Cardiac muscle cell (in vitro differentiated cells and primary cell): Measurements from ENCODE around the gene DUXA. TPM values are rescaled to one million over a fixed set of nuclear protein-coding genes. Genes with fewer than 3 reads are reported as not detected.
"Not testable (repeated sequence)": the region's sequence is repeated elsewhere in the genome, so short reads cannot be mapped to it uniquely, and the experiment has no call there.

Experiments
- DNase-seq, 2 donors: peaks; one replicate each; pipeline versions ENCODE4 v3.0.0 to v3.0.0-alpha.2; 2010 to 2017; ENCODE audit warnings: low read depth in 1 of 2, low spot score in 1 of 2
- H3K27ac ChIP-seq: fragments of 200-600 bp; sonication (generic); 2 replicates; pipeline ENCODE4 v1.5.1; 2016
- H3K27me3 ChIP-seq: fragments of 200-600 bp; sonication (generic); 2 replicates; pipeline ENCODE4 v1.6.0; 2016; ENCODE audit warnings: control low read depth
- H3K36me3 ChIP-seq: fragments of 200-600 bp; sonication (generic); 2 replicates; pipeline ENCODE4 v1.5.1; 2016; ENCODE audit warnings: control low read depth
- H3K4me1 ChIP-seq: fragments of 200-600 bp; sonication (generic); 2 replicates; pipeline ENCODE4 v1.8.1; 2017; ENCODE audit warnings: low read depth, mild to moderate bottlenecking, mixed run types
- H3K4me3 ChIP-seq: fragments of 200-600 bp; sonication (generic); 2 replicates; pipeline ENCODE4 v1.5.1; 2016; ENCODE audit warnings: mild to moderate bottlenecking
- H3K9me3 ChIP-seq: fragments of 200-600 bp; sonication (generic); 2 replicates; pipeline ENCODE4 v1.5.1; 2017; ENCODE audit warnings: low read depth, mild to moderate bottlenecking, control low read depth
- polyA plus RNA-seq: library from polyadenylated mRNA; unstranded; fragments of >200 nt; fragmentation: Nextera tagmentation; extraction: Ambion mirVana; gene quantifications from 2 replicates; pipeline ENCODE4 v1.2.1, GENCODE V29; 2016
- total RNA-seq: library from RNA; depleted of rRNA; stranded (reverse); fragments of >200 nt; gene quantifications from 2 replicates; pipeline ENCODE4 v1.2.3, GENCODE V29; 2016
- TF ChIP-seq, protein P1 (sequence below): IDR thresholded peaks from 2 replicates; pipeline ENCODE4 v1.5.1; 2012; ENCODE audit warnings: low read depth, mild to moderate bottlenecking, low read length

Gene DUXA
- total and polyA plus RNA-seq, 2 experiments from 2014 or later: not detected

DNA sequence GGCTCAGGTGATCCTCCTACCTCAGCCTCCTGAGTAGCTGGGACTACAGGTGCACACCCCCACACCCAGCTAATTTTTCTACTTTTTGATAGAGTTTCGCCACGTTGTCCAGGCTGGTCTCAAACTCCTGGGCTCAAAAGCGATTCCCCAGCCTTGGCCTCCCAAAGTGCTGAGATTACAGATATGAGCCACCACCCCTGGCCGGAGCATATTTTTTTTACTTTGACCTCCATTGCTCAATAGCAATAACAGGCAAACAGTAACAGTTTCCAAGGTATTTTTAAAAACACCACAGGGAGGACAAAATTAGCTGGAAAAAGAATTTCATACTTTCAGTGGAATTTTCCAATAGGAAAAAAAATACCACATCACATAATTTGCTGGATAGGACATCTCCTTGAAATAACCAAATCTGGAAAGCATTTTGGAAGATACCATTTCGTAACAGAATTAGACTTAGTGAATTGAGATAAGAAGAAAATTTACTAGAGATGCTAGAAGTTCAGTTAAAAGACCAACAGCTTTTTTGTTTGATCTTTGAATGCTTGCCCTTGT is 5.2 kb downstream of the DUXA start:
- Histone ChIP-seq H3K36me3 (no peaks in the 10 kb centered on the region), H3K9me3 (no peaks in the 10 kb centered on the region), H3K4me1 (no peaks in the 10 kb centered on the region), H3K27me3 (no peaks in the 10 kb centered on the region), H3K27ac (no peak overlapping the region), H3K4me3 (no peak overlapping the region)
- DNase-seq: no peak
- TF ChIP-seq, protein P1, sequence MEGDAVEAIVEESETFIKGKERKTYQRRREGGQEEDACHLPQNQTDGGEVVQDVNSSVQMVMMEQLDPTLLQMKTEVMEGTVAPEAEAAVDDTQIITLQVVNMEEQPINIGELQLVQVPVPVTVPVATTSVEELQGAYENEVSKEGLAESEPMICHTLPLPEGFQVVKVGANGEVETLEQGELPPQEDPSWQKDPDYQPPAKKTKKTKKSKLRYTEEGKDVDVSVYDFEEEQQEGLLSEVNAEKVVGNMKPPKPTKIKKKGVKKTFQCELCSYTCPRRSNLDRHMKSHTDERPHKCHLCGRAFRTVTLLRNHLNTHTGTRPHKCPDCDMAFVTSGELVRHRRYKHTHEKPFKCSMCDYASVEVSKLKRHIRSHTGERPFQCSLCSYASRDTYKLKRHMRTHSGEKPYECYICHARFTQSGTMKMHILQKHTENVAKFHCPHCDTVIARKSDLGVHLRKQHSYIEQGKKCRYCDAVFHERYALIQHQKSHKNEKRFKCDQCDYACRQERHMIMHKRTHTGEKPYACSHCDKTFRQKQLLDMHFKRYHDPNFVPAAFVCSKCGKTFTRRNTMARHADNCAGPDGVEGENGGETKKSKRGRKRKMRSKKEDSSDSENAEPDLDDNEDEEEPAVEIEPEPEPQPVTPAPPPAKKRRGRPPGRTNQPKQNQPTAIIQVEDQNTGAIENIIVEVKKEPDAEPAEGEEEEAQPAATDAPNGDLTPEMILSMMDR: no peak

DNA sequence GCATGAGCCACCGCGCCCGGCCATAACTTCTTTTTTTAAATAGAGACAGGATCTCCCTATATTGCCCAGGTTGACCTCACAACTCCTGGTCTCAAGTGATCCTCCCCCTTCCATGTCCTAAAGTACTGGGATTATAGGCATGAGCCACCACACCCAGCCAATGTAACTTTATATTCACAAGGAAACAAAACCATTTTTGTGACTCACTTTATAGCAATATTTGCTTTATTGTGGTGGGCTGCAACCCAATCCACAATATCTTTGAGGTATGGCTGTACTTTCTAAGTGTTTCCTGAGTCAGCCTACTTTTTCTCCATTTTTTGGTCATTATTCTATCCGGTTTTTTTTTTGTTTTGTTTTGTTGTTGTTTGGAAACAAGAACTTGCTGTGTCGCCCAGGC is 14.4 kb downstream of the DUXA start:
- Histone ChIP-seq H3K27me3 (no peaks in the 10 kb centered on the region), H3K4me1 (no peaks in the 10 kb centered on the region), H3K27ac (no peak overlapping the region), H3K4me3 (no peak overlapping the region), H3K36me3 (no peaks in the 10 kb centered on the region), H3K9me3 (no peaks in the 10 kb centered on the region)
- TF ChIP-seq, protein P1: no peak
- no peak for DNase-seq

DNA sequence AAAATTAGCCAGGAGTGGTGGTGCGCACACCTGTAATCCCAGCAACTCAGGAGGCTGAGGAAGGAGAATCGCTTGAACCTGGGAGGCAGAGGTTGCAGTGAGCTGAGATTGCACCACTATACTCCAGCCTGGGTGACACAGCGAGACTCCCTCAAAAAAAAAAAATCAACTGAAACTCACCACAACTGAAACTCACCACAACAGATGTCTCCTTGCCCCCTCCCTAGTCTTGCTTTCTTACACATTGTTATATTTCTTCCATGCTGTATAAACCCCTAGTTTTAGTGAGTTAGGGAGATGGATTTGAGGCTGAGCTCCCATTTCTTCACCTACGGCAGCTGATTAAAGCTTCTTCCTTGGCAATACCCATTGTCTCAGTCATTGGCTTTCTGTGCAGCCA is 25.6 kb downstream of the DUXA start:
- H3K27ac ChIP-seq: no peak overlapping the region
- TF ChIP-seq, protein P1: no peak
- no peak overlapping the region for H3K4me3 ChIP-seq
- no peak for DNase-seq
- H3K36me3 ChIP-seq: no peaks in the 10 kb centered on the region
- peaks cover 2% of the 10 kb centered on the region for H3K9me3 ChIP-seq
- H3K27me3 ChIP-seq: no peaks in the 10 kb centered on the region
- H3K4me1 ChIP-seq: no peaks in the 10 kb centered on the region

DNA sequence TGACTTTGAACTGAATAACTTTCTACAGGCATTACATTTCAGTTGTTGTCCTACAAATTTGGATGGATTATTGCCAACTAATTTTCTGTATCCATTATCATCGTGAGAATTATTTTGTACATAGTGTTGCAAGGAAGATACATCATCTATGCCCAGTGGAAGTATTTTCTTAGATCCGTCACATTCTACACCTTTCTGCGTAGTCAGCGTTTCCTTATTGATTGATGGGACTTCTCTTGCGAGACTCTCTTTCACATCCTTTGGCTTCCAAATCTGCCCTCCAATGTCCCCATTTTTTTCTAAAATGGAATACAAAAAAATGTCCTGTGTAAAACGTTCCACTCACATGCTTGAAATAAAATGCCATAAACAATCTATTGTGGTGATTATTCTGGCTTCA is 31.5 kb downstream of the DUXA start:
- Histone ChIP-seq H3K36me3 (no peaks in the 10 kb centered on the region), H3K4me1 (no peaks in the 10 kb centered on the region), H3K27me3 (no peaks in the 10 kb centered on the region), H3K9me3 (peaks cover 2% of the 10 kb centered on the region), H3K4me3 (no peak overlapping the region), H3K27ac (no peak overlapping the region)
- DNase-seq: no peak
- TF ChIP-seq, protein P1: no peak

DNA sequence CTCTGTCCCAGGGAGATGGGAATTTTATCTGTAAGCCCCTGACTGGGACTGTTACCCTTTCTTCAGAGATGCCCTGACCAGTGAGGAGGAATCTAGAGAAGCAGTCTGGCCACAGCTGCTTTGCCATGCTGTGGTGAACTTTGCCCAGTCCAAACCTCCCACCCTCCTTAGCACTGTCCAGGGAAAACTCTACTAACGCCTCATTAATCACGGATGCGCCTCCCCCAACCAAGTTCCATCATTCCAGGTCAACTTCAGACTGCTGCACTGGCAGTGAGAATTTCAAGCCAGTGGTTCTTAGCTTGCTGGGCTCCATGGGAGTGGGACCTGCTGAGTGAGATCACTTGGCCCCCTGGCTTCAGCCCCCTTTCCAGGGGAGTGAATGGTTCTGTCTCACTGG is 39.9 kb downstream of the DUXA start:
- not testable (repeated sequence) for DNase-seq, H3K4me1 ChIP-seq, H3K36me3 ChIP-seq, H3K9me3 ChIP-seq, H3K4me3 ChIP-seq, H3K27me3 ChIP-seq, H3K27ac ChIP-seq

DNA sequence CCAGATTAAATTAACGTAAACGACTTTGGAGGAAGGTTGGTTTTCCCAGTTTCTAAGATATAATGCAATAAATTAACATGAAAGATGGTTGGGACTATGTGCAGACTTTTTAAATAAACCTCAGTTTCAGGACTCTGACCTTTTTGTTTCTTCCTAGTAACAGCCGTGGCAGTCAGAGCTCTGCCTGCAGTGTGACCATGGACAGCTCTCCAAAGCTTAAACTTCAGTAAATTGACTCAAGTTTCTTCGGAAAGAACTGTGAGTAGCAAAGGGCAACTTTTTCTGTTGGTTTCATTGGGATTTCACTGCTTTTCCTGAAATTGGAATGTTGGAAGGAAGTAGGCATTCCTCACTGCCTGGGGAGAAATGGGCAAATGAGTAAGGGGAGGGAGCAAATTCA is 43.4 kb downstream of the DUXA start:
- Histone ChIP-seq H3K4me1 (no peaks in the 10 kb centered on the region), H3K27ac (no peak overlapping the region), H3K4me3 (no peak overlapping the region), H3K27me3 (no peaks in the 10 kb centered on the region), H3K9me3 (no peaks in the 10 kb centered on the region), H3K36me3 (no peaks in the 10 kb centered on the region)
- DNase-seq: no peak
- TF ChIP-seq, protein P1: no peak
